Measurements from ENCODE around the gene ADM5. TPM values are rescaled to one million over a fixed set of nuclear protein-coding genes. Genes with fewer than 3 reads are reported as not detected.

ADM5 gene
- polyA plus RNA-seq, 1 donor, result 1.3 TPM

DNA sequence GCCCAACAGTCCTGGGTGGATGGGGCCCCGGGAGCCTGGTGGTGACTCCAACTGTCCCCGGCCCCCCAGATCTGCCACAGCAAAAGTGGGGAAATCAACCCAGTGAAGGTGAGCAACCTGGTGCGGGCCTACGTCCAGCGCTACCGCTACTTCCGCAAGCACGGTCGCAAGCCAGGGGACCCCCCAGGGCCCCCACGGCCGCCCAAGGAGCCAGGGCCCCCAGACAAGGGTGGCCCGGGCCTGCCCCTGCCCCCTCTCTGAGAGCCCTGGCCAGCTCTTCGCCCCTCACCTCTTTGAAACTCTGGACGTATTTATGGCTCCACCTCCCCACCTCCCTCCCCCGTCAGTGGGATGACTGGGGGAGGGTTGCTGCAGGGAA, 31.3 kb upstream of the ADM5 start:
- no peak for DNase-seq

DNA sequence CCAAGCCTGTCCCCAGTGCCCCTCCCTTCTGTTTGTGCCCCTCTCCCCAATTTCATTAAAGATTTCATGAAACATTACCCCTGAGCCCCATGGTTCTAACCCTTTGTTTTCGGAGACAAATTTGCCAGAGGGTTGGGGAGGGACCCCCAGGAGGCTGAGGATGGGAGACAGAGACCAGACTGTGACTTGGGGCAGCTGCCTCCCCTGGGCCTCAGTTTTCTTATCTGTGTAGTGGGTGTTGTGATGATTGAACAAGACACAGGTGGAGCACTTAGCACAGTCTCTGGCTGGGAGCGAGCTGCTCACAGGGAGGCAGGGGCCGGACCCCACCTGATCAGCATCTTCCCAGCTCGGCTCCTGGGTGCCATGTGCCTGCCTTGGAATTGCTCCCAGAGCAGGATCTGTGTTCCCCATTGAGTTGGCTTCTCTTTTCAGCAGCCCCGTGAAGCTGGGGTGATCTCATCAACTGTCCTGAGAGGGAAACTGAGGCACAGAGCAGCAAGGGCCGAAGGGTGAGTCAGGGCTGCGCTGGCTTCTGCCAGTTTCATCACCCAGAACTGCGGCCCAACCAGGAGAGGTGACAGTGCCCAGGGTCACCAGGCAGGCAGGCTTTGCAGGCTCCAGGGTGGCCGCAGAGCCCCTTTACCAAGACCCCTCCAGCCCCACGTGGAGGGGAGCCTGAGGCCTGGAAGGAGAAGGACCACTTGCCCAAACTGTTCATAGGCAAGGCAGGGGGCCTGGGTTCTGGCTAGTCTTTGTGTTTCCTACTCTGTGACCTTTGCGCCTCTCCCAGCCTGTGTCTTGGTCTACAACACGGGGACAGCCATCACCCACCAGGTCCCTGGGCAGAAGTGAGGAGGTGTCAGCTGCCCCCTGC, 30.6 kb upstream of the ADM5 start:
- DNase-seq, result no peak

DNA sequence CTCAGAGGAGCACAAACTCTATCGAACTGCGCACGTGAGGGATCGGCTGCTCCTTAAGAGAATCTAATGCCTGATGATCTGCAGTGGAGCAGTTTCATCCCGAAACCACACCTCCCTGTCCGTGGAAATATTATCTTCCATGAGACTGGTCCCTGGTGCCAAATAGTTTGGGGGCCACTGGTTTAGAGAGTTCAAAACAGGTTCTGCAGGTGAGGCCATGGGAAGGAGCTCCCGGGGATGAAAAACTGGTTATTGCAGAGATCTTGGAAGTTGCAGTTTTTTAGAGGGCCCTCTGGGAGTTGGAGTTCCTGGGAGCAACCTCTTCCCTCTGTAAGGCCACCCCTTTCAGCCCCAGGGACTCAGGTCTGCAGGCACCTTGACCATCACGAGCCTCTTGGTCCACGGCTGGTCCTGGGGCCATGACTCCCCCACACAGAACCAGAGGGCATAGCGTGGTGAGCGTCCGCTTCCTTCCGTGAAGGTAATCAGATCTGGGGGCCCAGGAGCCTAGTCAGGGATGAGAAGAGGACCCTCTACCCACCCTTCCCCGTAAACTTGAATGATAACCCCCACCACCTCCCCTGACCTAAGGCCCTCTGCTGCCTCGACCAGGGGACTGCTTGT, 28.9 kb upstream of the ADM5 start:
- DNase-seq, result no peak

DNA sequence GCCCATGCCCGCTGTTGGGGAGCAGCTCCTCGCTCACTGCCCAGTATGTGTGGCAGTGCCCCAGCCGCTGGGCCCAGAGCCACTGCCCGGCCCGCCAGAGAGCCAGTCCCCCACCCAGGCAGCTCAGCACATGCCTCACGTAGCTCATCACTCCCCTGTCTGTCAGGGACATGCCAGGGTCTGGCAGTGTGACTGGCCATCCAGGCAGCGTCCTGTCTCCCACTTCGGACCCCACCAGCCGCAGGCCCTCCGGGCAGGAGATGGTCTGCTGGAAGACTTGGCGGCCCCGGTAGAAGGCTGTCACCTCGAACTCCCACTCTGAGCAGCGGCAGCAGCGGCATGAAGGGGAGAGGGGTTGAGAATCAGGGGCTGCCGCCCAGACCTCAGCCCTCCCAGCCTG, 27.4 kb upstream of the ADM5 start:
- DNase-seq, result no peak

DNA sequence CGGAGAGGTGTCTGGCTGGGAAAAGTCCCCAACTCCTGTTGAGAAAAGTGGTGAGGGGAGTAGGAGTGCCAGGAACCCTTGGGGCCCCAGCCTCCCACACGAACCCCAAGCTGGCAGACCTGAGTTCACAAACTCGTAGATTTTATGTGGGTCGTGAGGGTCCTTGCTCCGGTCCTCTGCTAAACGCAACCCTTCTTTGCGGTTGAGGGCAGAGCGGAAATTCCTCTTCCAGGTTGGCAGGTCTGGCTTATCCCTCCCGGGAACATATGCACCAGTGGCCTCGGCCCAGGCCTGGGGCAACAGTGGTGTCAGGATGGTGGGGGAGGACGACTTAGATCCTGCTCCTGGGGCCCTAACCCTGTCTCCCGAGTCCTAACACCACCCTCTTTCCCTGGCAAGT, 26.2 kb upstream of the ADM5 start:
- DNase-seq, result no peak

DNA sequence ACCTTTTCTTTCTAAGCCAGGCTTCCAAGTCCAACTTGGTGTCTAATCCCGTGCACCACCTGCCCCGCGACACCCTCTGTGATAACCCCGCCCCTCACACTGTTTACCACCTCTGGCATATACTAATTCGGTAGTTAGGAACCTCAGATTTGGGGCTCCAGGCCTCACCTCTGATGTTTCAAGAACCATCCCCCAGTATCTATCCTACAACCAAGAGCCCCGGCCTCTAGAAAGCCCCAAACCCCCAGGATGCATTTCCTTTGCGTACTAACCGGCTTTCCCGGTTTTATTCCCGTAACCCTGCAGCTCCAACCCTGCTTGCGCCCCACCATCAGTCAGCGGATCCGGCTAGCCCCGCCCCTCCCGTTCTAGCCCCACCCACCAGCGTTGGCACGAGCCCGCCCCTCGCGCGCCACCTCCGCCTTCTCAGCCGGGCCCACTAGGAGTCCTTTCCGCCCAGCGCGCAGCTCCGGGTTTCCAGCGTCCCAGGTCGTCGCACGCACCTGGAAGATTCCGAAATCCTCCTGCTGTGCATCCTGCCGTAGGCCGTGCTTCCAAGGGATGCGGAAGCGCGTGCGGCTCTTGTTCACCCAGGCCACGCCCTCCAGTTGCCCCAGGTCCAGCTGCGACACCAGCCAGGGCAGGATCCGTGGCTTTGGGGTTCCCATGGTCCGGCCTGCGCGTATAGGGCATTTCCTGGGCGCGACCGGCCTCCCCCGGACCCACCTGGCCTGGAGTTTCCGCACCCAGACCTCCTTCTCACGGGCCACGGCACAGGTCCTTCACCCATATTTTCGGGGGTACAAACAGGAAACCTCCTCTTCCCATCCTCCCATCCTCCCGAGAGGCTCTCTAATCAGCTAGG, 25.0 kb upstream of the ADM5 start:
- DNase-seq, result peak; percentile 79

DNA sequence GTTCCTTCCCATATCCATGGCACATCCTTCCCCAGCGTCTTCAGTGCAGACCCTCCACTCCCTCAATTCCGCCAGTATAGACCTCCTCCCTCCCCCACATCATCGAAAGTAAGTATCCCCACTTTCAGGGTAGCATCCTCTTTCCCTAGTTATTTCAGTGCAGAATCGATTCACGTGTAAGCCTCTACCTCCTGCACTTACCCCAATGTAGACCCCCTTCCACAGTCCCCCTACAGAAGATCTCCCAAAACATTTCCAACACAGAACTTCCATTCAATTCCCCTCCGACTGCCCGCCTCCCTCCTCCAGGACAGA, 24.4 kb upstream of the ADM5 start:
- no peak for DNase-seq

DNA sequence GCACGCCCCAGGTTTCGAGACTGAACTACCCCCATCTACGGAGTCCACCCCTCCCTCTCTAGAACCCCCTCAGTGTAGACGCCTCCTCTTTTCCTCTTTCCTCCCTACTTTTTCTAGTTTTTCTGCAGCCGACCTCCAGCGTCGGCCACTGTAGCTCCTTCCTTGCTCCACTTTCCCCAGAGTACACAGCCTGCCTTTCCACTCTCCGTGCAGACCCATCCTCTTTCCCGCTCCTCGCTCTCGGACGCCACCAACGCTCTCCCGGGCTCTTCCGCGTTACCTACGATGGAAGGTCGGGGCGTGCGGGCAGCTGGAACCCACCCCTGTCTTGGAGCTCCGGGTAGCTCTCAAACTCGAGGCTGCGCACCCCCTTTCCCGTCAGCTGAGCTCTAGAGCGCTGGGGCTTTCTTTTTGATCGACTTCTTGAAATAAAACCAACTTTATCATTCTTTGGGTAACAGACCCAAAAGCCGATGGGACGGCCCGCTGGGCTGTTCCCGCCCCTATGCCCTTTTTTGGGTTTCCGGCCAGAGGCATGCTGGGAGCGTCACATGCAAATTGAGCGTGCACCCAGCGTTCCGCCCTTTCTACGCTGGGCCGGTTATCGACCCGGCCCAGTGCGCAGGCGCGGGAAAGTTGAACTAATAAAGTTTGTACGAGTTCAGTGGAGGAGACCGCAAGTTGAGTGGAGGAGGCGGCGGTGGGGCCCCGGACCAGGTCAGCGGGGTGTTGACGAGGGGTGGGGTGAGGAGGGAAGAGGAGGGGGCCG, 23.9 kb upstream of the ADM5 start, which contains the start of the genes BCL2L12 and IRF3:
Gene BCL2L12 (plus strand): TSS at position 583 of the 769 bp plus-strand sequence. CDS start 760 bp downstream, outside the sequence.
Gene IRF3 (minus strand): TSS at position 507 of the 769 bp plus-strand sequence. CDS start 1,019 bp downstream, outside the sequence.
- DNase-seq, result peak; percentile 96

DNA sequence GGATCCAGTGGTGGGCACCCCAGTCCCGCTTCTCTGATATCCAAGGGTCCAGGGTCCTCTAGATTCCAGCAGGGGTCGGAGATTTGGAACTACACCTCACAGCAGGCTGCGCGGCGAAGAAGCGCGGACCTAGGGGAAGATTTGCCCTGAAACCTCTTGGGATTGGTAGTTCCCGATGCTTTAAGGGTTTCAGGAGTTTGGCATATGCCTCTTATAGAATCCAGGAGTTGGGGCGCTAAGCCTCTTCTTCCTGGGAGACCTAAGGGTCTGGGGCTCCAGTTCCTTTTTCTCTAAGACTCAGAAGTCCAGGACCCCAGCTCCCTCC, 23.3 kb upstream of the ADM5 start:
- DNase-seq, result no peak

DNA sequence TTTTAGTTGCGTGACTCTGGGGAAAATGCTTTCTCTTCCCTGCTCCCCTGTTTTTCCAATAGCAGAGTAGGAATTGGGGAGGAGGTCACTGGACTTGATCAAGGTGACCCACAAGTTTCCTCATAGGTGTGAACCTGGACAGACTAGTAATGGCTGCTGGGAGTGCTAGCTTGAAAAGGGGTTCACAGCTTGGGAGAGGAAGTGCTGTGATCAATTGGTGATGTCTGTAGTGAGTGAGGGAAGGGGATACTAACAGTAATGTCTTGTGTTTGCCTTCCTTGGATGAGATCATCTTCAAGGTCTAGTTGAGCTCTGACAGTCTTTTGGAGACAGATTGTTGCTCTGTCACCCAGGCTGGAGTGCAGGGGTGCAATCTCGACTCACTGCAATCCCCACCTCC, 21.9 kb upstream of the ADM5 start:
- no peak for DNase-seq

DNA sequence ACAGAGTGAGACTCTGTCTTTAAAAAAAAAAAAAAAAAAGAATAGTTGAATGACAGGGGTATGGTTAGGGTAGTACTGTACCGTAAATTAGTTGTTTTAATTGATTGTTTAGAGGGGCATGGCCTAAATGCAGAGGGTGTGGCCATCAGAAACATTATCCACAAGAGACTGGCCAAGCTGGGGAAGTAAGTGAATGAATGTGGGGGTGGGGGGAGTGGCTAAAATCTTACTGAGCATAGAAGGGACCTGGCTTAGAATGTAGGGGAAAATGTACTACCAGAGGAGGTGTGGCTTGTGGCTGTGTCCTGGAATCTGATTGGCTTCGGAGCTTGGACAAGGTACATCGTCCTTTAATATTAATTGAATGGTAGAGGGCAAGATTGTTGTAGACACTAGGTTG, 19.9 kb upstream of the ADM5 start:
- no peak for DNase-seq

DNA sequence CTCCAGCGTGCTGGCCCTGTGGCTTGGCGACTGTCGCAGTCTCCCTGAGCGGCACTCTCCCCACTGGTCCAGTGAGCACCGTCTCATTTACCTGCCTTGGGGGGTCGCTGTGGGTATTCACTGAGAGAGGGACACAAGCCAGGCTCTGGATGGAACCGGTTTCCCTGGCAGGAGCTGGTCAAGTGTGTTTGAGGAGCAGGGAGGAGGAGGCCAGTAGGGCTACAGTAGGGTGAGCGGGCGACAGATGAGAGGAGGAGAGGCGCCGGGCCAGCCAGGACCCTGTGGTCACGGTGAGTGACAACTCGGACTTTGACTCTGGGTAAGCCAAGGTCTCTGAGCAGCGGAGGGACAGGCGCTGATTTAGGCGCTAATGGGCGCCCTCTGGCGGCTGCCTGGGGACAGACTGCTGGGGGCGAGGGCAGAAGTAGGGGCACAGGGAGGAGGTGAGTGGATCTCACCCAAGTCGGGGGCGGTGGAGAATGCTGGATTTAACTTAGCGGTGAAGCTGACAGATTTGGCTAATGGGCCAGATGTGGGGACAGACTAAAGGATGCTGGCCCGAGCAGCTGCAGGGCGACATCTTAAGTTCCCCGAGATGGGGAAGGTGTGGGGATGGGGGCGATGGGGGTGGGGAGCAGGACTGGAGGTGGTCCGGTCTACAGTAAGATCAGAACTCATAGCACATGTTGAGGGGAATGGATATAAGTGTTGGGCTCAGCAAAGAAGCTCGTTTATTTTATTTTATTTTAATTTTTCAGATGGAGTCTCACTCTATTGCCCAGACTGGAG, 17.1 kb upstream of the ADM5 start:
- DNase-seq, result peak; percentile 75

DNA sequence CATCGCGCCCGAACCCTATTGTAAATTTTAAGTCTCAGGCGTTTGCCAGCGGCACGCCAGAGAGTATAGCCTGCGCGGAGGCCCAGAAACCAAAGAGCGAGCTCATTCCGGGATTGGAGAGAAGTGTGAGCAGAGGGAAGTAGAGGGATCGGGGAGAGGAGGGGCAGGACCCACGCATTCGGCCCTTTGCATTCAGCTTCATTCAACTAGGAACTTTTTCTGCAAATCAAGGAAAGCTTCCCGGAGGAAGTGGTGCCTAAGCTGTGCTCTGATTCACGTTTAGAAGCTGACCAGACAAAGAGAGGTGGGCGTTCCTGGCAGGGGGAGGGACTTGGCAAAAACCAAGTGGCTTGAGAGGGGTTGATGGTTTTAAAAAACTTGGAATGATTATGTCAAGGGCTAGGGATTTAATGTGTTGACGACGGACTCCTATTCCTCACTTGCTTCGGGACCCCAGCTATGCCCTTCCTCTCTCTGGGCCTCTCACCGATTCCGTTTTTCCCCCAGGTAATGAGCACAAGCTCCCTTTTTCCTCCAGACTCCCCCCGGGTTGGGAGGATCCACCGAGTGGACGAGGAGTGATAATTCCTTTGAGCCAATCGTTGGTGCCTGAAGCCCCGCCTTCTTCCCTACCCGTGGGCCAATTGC, 13.1 kb upstream of the ADM5 start:
- peak; percentile 92 for DNase-seq

DNA sequence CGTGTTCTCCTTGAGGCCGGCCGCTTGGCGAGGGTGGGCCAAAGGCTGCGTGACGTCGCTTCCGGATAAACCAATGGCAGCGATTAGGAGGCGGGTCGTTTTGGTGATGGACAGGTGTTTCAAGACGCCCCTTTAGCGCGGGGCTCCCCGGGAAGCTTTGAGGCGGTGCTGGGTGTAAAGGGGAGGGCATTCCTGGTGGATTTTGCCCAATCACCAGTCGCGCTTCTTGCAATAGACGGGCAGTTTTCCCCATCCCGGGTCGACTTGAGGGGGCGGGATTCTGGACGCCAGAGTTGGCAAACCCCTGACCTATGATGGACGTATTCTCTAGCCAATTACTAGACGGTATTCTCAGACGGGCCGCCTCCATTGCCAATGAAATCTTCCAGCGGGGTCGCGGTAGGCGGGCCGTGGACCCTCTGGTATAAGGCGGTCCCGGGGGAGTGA, 12.6 kb upstream of the ADM5 start:
- peak; percentile 100 for DNase-seq

DNA sequence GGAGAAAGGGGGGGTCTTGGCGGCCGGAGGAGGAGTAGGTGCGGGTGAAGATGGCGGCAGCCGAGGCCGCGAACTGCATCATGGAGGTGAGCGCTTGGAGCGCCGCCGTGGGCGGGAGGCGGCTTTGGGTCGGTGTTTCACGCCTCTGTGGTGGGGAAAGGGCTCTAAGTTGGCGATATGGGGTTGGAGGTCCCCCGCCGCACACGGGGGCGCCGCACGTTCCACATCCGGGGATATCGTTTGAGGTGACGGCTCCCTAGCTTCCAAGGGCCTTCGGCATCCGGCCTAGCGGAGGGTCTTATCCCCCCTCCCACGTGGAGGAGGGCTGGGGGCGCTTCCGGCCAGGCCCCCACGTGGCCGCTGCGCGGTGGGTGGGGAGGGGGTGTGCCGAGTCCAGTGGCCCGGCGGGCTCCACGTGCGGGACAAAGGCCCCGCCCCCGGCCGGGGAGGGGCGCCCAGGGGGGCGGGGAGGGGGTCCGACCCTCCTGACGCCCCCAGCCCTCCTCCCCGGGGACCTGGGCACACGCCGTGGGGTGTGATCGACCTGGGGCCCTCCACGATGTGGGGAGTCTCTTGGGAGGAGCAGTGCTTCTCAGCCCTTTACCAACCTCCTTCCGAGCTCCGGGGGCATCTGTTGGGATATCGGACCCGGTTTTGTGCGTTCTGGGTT, 12.0 kb upstream of the ADM5 start, which contains the start of gene PRMT1:
Gene PRMT1 (plus strand): TSS at position 41 of the 670 bp plus-strand sequence. CDS start 10 bp downstream, at position 51.
- no peak for DNase-seq

DNA sequence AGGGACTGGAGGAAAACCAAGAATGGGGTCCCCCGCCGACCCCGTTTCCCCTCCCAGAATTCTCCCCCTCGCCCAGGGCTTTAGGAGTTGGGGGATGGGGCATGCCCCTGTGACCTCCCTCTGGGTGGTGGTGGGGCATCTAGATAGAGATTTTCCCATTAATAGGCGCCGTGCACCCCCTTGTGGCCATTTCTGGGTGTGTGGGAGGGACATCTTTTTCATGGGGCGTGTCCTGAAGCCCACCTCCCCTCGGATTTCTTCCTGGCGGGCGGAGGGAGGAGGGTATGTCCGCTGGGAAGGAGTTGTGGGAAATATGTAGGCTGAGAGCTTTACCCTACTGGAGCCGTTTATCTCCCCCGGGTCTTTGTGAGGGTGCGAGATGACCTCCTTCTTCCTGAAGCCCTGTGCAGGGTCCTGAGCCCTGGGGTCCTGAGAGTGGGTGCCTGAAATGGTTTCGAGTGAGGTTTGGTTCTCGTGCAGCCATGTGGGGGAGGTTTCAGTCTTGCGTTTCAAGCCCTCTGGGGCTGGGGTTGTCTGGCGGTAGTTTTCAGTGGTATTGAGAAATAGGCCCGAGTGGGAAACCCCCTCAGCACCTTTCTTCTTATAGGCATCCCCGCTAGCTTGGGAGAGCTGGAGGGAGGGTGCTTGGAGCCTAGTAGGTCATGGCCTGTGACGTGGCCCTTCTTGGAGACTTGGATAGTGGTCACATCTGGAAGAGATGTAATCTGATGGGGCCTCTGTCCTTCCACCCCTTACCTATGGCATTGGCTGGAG, 11.3 kb upstream of the ADM5 start:
- peak; percentile 90 for DNase-seq

DNA sequence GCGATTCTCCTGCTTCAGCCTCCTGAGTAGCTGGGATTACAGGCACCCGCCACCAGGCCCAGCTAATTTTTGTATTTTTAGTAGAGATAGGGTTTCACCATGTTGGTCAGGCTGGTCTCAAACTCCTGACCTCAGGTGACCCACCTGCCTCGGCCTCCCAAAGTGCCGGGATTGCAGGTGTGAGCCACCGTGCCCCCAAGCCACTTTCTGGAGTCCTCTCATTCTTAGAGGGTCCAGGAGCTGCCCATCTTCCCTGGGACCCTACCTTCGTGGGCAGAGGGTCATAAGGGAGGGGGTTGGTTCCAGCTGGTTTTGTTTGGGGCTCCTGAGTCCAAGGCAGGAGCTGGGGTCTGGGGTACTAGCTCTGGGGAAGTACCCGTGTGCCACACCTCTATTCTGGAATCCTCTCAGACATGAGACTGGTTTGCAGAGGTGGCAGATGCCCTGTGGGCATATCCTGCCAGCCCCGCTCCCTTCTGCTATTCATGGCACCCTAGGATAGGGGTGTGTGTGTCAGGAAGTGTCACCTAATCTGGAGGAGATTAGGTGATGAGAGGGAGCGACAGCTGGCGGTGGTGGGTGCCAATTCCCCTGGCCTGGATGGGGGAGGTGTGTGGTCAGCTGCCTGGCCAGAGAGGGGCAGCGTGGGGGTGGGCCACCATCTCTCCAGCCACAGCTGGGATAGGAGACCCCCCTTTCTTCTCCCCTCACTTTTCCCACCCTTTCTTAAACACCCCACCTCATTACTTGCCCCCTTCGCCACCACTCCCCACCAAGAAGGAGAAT, 10.2 kb upstream of the ADM5 start:
- DNase-seq, result no peak

DNA sequence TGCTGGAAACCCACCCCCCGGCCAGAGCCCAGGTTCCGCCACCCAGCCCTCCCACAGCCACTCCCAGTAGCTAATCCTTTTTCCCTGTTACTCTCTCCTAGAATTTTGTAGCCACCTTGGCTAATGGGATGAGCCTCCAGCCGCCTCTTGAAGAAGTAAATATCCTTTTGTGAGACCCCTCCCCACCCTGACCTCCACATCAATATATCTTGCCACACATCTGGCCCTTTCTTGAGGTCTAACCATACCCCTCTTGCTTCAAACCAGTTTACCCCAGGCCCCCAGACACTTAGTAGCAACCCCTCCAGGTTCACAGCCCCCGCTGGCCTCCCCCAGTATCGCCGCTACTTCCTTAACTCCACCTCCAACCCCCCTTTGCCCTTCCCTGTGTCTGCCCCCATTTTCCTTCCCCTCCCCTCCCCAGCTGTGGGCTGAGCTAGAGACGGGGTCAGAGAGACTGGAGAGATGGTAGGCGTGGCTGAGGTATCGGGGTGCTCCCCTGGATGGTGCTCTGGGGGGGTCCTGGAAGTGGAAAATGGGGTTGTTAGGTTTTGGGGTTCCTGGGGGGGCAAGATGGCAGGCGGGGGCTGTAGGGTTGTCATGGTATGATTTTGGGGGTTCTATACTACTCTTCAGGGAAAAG, 9.5 kb upstream of the ADM5 start:
- DNase-seq, result no peak
